ENCODE data around the gene FZD4. TPM values are rescaled to one million over a fixed set of nuclear protein-coding genes. Genes with fewer than 3 reads are reported as not detected.

The FZD4 gene
- total RNA-seq, 2 donors from 2014 or later: 34.3 to 38.3 TPM

DNA sequence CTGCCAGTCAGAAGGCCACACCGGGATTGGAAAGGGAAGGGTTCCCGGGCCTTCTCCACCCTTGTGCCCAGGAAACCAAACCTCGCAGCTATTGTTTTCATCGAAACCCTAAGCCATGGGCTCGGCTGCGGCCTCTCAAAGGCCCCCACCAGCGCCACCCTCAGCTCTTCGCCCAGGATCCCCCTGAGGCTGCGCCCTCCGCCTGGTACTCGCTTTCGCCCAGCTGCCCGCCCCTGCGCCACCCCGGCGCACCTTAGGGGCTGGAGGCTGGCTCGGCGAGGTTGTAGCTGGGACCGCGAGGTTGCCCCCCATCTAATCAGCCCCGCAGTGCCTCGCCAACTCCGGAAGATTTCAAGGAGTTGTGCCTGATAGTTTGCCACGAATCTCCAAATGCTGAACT is 49.0 kb downstream of the FZD4 start:
- Histone ChIP-seq H3K36me3 (no peaks in the 10 kb centered on the region), H3K4me3 (no peak overlapping the region), H3K27me3 (replicated peaks; ENCODE audit: insufficient read depth) (no peaks in the 10 kb centered on the region), H3K27ac (no peak overlapping the region), H3K4me1 (replicated peaks) (no peaks in the 10 kb centered on the region), H3K9me3 (no peaks in the 10 kb centered on the region)
- WGBS: 90% methylated on average over 24 of the region's 24 CpGs
- TF ChIP-seq, protein P1, sequence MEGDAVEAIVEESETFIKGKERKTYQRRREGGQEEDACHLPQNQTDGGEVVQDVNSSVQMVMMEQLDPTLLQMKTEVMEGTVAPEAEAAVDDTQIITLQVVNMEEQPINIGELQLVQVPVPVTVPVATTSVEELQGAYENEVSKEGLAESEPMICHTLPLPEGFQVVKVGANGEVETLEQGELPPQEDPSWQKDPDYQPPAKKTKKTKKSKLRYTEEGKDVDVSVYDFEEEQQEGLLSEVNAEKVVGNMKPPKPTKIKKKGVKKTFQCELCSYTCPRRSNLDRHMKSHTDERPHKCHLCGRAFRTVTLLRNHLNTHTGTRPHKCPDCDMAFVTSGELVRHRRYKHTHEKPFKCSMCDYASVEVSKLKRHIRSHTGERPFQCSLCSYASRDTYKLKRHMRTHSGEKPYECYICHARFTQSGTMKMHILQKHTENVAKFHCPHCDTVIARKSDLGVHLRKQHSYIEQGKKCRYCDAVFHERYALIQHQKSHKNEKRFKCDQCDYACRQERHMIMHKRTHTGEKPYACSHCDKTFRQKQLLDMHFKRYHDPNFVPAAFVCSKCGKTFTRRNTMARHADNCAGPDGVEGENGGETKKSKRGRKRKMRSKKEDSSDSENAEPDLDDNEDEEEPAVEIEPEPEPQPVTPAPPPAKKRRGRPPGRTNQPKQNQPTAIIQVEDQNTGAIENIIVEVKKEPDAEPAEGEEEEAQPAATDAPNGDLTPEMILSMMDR (IDR thresholded peaks at IDR 0.05): no peak
- TF ChIP-seq POLR2AphosphoS5 (IDR thresholded peaks at IDR 0.05): no peak
- TF ChIP-seq POLR2A (IDR thresholded peaks at IDR 0.05): no peak
- intact Hi-C loops (cut with DNase I): no loop called here
- DNase-seq (ENCODE audit: low spot score): no peak

DNA sequence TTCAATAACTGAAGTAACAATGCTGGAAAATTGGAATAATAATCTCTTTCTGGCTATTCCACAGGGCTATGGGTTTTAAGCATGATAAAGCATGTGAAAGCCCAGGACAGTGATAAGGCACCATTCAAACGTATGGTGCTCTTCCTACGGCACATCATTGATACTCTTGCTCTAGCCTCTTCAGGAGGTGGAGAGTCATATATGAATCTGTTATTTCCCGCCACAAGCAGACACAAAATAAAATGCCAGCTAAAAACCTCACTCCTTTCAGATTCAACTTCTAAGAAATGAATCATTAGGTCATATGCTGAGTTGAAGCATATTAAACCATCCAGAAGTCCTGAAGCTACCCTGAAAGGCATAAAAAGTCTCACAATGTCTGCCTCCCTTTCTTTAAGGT is 49.9 kb downstream of the FZD4 start:
- no peak for TF ChIP-seq POLR2AphosphoS5 (IDR thresholded peaks at IDR 0.05)
- TF ChIP-seq, protein P1 (IDR thresholded peaks at IDR 0.05): no peak
- Histone ChIP-seq H3K9me3 (no peaks in the 10 kb centered on the region), H3K4me1 (replicated peaks) (no peaks in the 10 kb centered on the region)

DNA sequence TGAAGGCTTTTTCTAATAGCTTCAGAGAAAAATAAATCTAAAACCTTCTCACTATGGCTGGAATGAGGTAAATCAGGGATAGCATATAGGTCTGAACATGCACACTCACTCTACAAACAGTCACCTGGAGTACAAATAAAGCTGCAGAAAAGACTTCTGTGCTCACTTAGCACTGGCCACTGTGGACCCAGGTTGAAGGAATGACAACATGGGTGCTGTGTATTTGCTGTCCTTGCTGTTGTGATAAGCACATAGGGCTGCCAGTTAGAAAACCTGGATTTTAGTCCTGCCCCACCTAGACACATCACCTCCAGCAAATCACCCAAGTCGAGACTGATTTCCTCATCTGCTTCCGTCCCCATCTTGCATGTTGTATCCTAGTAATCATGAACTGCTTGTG is 51.2 kb downstream of the FZD4 start:
- Histone ChIP-seq H3K36me3 (no peaks in the 10 kb centered on the region), H3K27me3 (replicated peaks; ENCODE audit: insufficient read depth) (no peaks in the 10 kb centered on the region), H3K27ac (no peak overlapping the region), H3K4me3 (no peak overlapping the region), H3K9me3 (no peaks in the 10 kb centered on the region), H3K4me1 (replicated peaks) (no peaks in the 10 kb centered on the region)
- WGBS: 81% methylated on average over 2 of the region's 2 CpGs
- DNase-seq (ENCODE audit: low spot score): no peak
- intact Hi-C loops (cut with DNase I): no loop called here
- TF ChIP-seq POLR2AphosphoS5 (IDR thresholded peaks at IDR 0.05) (no peak), POLR2A (IDR thresholded peaks at IDR 0.05) (no peak)
- TF ChIP-seq, protein P1 (IDR thresholded peaks at IDR 0.05): no peak

More for the DNA sequence above, 49.9 kb downstream of the FZD4 start:
- DNase-seq (ENCODE audit: low spot score): no peak
- H3K27ac ChIP-seq: no peak overlapping the region
- 98% methylated on average over 3 of the region's 3 CpGs for WGBS
- H3K27me3 ChIP-seq (replicated peaks; ENCODE audit: insufficient read depth): no peaks in the 10 kb centered on the region
- intact Hi-C loops (cut with DNase I): no loop called here
- no peak overlapping the region for H3K4me3 ChIP-seq
- H3K36me3 ChIP-seq: no peaks in the 10 kb centered on the region

DNA sequence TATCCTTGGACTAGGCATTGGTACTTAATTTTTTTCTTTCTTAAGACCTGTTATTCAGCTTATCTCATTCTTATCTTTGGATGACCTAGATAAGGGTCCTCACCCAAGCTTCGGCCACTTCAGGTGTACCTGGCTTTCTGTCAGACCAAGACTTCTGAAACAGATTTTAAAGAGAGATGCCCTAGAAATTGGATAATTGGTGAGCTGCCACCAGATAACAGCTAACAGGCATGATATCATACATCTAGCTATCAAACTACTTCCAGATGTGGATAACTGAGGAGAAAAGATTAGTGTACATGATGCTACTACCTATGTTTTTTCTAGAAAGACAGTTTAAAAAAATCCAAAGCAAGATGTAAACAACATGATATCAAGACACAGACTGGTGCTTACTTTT is 52.9 kb downstream of the FZD4 start:
- intact Hi-C loops (cut with DNase I): no loop called here
- H3K27me3 ChIP-seq (replicated peaks; ENCODE audit: insufficient read depth): no peaks in the 10 kb centered on the region
- H3K27ac ChIP-seq: no peak overlapping the region
- H3K9me3 ChIP-seq: no peaks in the 10 kb centered on the region
- DNase-seq (ENCODE audit: low spot score): no peak
- no peak overlapping the region for H3K4me3 ChIP-seq
- H3K4me1 ChIP-seq (replicated peaks): no peaks in the 10 kb centered on the region
- H3K36me3 ChIP-seq: no peaks in the 10 kb centered on the region
- 91% methylated on average over 1 of the region's 1 CpG for WGBS
- TF ChIP-seq POLR2AphosphoS5 (IDR thresholded peaks at IDR 0.05) (no peak), POLR2A (IDR thresholded peaks at IDR 0.05) (no peak)

DNA sequence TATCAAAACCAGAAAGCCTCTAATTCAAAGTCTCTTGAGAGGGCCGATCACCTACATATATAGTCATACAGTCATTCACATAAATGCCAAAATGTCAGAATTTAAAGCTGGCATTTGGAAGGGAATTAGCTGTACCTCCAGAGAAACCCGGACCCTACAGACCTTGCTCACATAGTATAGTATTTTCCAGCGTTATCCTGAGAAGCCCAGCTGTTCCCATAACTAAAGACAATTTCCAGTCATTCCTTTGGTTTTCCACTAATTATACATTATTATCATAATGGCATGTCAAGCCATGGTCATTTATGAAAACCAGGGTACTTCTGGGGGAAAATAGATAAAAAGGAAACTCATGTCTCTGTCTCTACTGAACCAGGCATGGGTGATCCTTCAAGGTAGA is 53.6 kb downstream of the FZD4 start:
- Histone ChIP-seq H3K27ac (no peak overlapping the region), H3K27me3 (replicated peaks; ENCODE audit: insufficient read depth) (no peaks in the 10 kb centered on the region), H3K9me3 (no peaks in the 10 kb centered on the region), H3K36me3 (no peaks in the 10 kb centered on the region), H3K4me1 (replicated peaks) (no peaks in the 10 kb centered on the region), H3K4me3 (no peak overlapping the region)
- DNase-seq (ENCODE audit: low spot score): no peak
- WGBS: 98% methylated on average over 3 of the region's 3 CpGs
- TF ChIP-seq POLR2A (IDR thresholded peaks at IDR 0.05) (no peak), POLR2AphosphoS5 (IDR thresholded peaks at IDR 0.05) (no peak)
- TF ChIP-seq, protein P1 (IDR thresholded peaks at IDR 0.05): no peak
- intact Hi-C loops (cut with DNase I): no loop called here

All from prostate gland (tissue), 2 donors.